Esophagus squamous epithelium (tissue), 5 donors: ENCODE results near the gene ZNF609. TPM values are rescaled to one million over a fixed set of nuclear protein-coding genes. Genes with fewer than 3 reads are reported as not detected.

Experiments used
- DNase-seq: peaks from one replicate; lab custom pipeline; 2025; lab: John Stamatoyannopoulos, UW
- H3K27ac ChIP-seq, 4 donors: fragments of 200-600 bp; sonication (generic); one replicate each; pipeline ENCODE4 v1.5.1; 2016 to 2019; ENCODE audit warnings: mild to moderate bottlenecking in 1 of 4
- H3K27me3 ChIP-seq, 4 donors: fragments of 200-600 bp; sonication (generic); 1 replicate in 3 of 4; 2 replicates in 1 of 4; pipeline versions ENCODE4 v1.5.1 to v1.6.0; 2017 to 2021; ENCODE audit warnings: antibody characterized with exemption in 1 of 4
- H3K36me3 ChIP-seq, 3 donors: fragments of 200-600 bp; sonication (generic); one replicate each; pipeline ENCODE4 v1.5.1; 2016 to 2019
- H3K4me1 ChIP-seq, 3 donors: fragments of 200-600 bp; sonication (generic); one replicate each; pipeline ENCODE4 v1.5.1; 2017 to 2019
- H3K4me3 ChIP-seq, 4 donors: fragments of 200-600 bp; sonication (generic); 1 replicate in 3 of 4; 2 replicates in 1 of 4; pipeline ENCODE4 v1.5.1; 2016 to 2019; ENCODE audit warnings: mild to moderate bottlenecking in 2 of 4, moderate library complexity in 1 of 4
- H3K9me3 ChIP-seq, 3 donors: fragments of 200-600 bp; sonication (generic); one replicate each; pipeline ENCODE4 v1.5.1; 2016 to 2019
- POLR2A ChIP-seq, 4 donors: fragments of 450-650 bp; IDR thresholded peaks; one replicate each; pipeline ENCODE4 v1.6.1; 2017; ENCODE audit warnings: antibody characterized with exemption in 4 of 4, mild to moderate bottlenecking in 4 of 4, moderate library complexity in 3 of 4
- WGBS, 2 donors: methylation state at CpG; one replicate each; pipeline ENCODE4 v1.1.5; 2018; 5-methylcytosine and 5-hydroxymethylcytosine counted together
- intact Hi-C: fragments of 100-400 bp; cut with DNase I; formaldehyde crosslinking; loops from one replicate; pipeline ENCODE4 v1.15.0; 2022
- total RNA-seq, 4 donors: library from RNA; depleted of rRNA; stranded (reverse); fragments of >200 nt; gene quantifications; one replicate each; pipeline ENCODE4 v1.1.0, GENCODE V29; 2016
- TF ChIP-seq, protein P1 (sequence below), 6 experiments: fragments of 450-650 bp in 4 of 6; fragments of 200-600 bp in 2 of 6; sonication (generic) in 2 of 6; IDR thresholded peaks; one replicate each; pipeline ENCODE4 v1.5.1; 2016 to 2019; ENCODE audit warnings: antibody characterized with exemption in 6 of 6, mild to moderate bottlenecking in 4 of 6, moderate library complexity in 4 of 6
- donor health status: DM: yes; HTN: yes; CAD: no.

The ZNF609 gene
- total RNA-seq, 4 donors from 2014 or later: 10.2 to 25.2 (median 13.8) TPM

DNA sequence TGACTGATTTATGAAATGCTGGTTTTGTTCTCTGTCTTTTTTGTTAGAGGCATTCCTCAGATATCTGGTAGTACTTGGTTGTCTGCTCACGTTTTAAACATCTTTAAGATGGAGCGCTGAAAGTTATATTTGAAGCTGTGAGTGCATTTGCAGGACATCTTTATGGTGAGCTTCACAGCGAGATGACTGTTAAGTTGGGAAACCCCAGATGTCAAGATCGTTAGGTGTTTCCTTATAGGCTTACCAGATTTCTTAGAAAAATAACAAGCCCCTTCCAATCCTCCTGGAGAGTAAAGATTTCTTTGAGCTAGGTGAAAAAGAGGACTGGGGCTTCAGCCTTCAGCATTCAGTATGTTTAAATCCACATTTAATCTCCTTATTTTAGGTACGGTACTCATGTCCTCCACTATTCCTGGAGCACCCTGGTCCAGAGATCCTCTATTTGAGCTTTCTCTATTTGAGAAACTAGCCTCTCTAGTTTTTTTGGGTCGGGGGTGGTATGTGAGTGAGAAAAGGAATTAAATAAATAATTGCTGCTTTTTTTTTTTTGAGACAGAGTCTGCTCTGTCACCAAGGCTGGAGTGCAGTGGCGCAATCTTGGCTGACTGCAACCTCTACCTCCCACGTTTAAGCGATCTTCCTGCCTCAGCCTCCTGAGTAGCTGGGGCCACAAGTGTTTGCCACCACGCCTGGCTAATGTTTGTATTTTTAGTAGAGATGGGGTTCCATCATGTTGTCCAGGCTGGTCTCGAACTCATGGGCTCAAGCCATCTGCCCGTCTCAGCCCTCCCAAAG, 72.3 kb downstream of the ZNF609 start:
- H3K27ac ChIP-seq: no peak overlapping the region
- H3K36me3 ChIP-seq: peaks cover 0 to 8% (median 0%) of the 10 kb centered on the region in 3 donors
- TF ChIP-seq POLR2A (IDR thresholded peaks at IDR 0.05): no peak
- 83% methylated on average over 12 of the region's 12 CpGs for WGBS, 2 donors
- no peak for DNase-seq
- H3K9me3 ChIP-seq: no peaks in the 10 kb centered on the region
- H3K4me1 ChIP-seq: peaks cover 5 to 16% (median 7%) of the 10 kb centered on the region in 3 donors
- intact Hi-C loops: no loop called here
- no peaks in the 10 kb centered on the region for H3K27me3 ChIP-seq
- no peak overlapping the region for H3K4me3 ChIP-seq

DNA sequence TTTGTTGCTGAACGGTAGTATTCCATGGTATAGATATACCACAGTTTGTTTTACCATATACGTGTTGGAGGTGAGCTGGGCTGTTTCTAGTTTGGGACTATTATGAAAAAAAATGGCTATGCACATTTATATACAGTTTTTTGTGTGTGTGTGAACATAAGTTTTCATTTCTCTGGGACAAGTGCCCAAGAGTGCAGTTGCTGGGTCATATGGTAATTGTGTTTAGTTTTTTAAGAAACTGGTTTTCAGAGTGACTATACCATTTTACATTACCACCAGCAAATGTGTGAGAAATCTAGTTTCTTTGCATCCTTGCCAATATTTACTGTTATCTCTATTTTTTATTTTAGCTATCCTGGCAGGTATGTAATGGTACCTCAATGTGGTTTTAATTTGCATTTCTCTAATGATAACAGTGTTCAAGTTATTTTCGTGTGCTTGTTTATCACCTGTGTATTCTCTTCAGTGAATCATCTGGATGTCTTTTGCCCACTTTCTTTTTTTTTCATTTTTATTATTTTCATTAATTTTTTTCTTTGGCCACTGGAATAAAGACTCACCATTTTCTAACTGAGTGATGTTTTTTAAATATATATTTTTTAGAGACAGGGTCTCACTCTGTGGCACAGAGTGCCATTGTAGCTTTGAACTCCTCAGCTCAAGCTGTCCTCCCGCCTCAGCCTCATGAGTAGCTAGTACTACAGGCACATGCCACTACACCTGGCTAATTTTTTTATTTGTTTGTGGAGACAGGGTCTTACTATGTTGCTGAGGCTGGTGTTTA, 75.3 kb downstream of the ZNF609 start:
- DNase-seq: no peak
- H3K27me3 ChIP-seq: no peaks in the 10 kb centered on the region
- H3K36me3 ChIP-seq: no peaks in the 10 kb centered on the region
- no peaks in the 10 kb centered on the region for H3K9me3 ChIP-seq
- no peak for TF ChIP-seq POLR2A (IDR thresholded peaks at IDR 0.05)
- TF ChIP-seq, protein P1, sequence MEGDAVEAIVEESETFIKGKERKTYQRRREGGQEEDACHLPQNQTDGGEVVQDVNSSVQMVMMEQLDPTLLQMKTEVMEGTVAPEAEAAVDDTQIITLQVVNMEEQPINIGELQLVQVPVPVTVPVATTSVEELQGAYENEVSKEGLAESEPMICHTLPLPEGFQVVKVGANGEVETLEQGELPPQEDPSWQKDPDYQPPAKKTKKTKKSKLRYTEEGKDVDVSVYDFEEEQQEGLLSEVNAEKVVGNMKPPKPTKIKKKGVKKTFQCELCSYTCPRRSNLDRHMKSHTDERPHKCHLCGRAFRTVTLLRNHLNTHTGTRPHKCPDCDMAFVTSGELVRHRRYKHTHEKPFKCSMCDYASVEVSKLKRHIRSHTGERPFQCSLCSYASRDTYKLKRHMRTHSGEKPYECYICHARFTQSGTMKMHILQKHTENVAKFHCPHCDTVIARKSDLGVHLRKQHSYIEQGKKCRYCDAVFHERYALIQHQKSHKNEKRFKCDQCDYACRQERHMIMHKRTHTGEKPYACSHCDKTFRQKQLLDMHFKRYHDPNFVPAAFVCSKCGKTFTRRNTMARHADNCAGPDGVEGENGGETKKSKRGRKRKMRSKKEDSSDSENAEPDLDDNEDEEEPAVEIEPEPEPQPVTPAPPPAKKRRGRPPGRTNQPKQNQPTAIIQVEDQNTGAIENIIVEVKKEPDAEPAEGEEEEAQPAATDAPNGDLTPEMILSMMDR (IDR thresholded peaks at IDR 0.05): no peak
- no peak overlapping the region for H3K4me3 ChIP-seq
- peak overlapping the region in 3 of 4 donors; percentile 16 to 49 (median 39) for H3K27ac ChIP-seq
- intact Hi-C loops: no loop called here
- peaks cover 5 to 16% (median 7%) of the 10 kb centered on the region in 3 donors for H3K4me1 ChIP-seq
- WGBS, 2 donors: 63 to 78% methylated on average over 4 of the region's 4 CpGs

DNA sequence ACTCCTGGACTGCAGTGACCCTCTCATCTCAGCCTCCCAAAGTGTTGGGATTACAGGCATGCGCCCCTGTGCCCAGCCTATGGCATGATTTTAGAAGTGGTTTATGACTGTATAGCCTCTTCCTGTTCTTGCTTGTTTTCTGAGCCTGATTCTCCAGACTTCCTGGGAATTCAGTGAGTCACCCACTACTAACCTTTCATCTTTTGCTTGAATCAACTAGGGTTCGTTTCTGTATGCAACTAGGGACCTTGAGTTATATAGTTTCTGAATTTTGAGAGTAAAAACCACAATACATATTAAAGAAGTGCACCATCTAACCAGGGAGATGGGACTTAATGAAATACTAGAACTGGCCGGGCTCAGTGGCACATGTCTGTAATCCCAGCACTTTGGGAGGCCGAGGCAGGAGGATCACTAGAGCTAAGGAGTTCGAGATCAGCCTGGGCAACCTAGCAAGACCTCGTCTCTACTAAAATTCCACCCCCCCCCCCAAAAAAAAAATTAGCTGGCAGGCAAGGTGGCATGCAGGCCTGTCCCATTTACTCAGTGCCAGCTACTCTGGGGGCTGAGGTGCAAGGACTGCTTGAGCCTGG, 76.0 kb downstream of the ZNF609 start:
- H3K4me1 ChIP-seq: peaks cover 5 to 16% (median 7%) of the 10 kb centered on the region in 3 donors
- H3K27me3 ChIP-seq: no peaks in the 10 kb centered on the region
- peak overlapping the region in 3 of 4 donors; percentile 16 to 49 (median 39) for H3K27ac ChIP-seq
- H3K36me3 ChIP-seq: no peaks in the 10 kb centered on the region
- no peak overlapping the region for H3K4me3 ChIP-seq
- TF ChIP-seq, protein P1 (IDR thresholded peaks at IDR 0.05): no peak
- no peak for TF ChIP-seq POLR2A (IDR thresholded peaks at IDR 0.05)
- H3K9me3 ChIP-seq: no peaks in the 10 kb centered on the region
- intact Hi-C loops: no loop called here
- DNase-seq: no peak
- WGBS, 2 donors: 44 to 54% methylated on average over 6 of the region's 6 CpGs

DNA sequence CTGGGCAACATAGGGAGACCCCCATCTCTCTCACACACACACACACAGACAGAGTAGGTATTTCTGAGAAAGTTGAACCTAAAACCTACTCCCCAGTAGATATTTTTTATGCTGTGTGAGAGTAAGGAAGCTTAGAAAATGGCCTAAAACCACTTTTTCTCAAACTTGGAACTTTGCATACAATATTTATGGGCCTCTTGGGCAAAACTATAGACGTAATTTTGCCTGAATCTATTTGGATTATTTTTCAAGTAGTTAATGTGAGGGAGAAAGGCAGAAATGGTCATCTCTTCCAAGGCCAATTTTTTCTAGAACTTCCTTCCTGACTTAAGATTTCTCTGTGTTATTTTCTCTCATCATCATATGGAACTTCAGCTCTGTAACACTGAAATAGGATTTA, 81.7 kb downstream of the ZNF609 start:
- no peaks in the 10 kb centered on the region for H3K36me3 ChIP-seq
- H3K4me1 ChIP-seq: peaks cover 0 to 29% (median 3%) of the 10 kb centered on the region in 3 donors
- no peak for DNase-seq
- 53 to 73% methylated on average over 1 of the region's 1 CpG for WGBS, 2 donors
- intact Hi-C loops: no loop called here
- TF ChIP-seq, protein P1 (IDR thresholded peaks at IDR 0.05): no peak
- no peak for TF ChIP-seq POLR2A (IDR thresholded peaks at IDR 0.05)
- no peak overlapping the region for H3K27ac ChIP-seq
- no peak overlapping the region for H3K4me3 ChIP-seq
- H3K9me3 ChIP-seq: no peaks in the 10 kb centered on the region
- H3K27me3 ChIP-seq: no peaks in the 10 kb centered on the region

DNA sequence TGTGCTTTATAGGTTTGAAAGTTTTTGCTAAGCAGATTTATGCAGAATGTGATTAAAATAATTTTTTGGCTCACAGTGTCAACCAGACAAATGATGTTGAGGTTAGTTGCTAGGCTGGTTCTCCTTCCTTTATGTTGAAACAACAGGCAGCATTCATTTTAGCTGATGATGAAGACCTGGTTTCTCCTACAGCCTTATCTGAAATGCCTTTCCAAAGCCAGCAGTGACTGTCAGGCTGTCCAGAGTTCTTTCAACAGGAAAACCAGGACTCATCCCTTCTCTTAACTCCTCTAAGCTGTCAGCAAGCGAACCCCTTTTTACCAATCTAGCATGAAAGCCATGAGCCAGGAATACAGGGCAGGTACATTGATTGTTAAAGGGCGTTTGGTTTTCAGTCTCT, 84.1 kb downstream of the ZNF609 start:
- WGBS, 2 donors: 72 to 88% methylated on average over 2 of the region's 2 CpGs
- Histone ChIP-seq H3K27ac (peak overlapping the region in 1 of 4 donors; percentile 25), H3K9me3 (no peaks in the 10 kb centered on the region), H3K4me1 (peaks cover 0 to 39% (median 5%) of the 10 kb centered on the region in 3 donors), H3K27me3 (no peaks in the 10 kb centered on the region), H3K4me3 (no peak overlapping the region), H3K36me3 (no peaks in the 10 kb centered on the region)
- no peak for DNase-seq
- TF ChIP-seq, protein P1 (IDR thresholded peaks at IDR 0.05): no peak
- no peak for TF ChIP-seq POLR2A (IDR thresholded peaks at IDR 0.05)
- intact Hi-C loops: no loop called here
